NCI-H2171 treated with DMSO at 0.1 percent for 48 hours (cell line): ENCODE results near the gene TCEAL9.
A peak's percentile ranks its signal among the peaks of the same experiment; 100 is the strongest.
"Not testable (repeated sequence)": the region's sequence is repeated elsewhere in the genome, so short reads cannot be mapped to it uniquely, and the experiment has no call there.

Source experiments
- DNase-seq: peaks from one replicate; lab custom pipeline; 2025; lab: John Stamatoyannopoulos, UW

Gene TCEAL9

GRCh38 chrX:103373581-103373980 is 17.3 kb downstream of the TCEAL9 start:
- no peak for DNase-seq

- DNase-seq: peak; percentile 79
Observed at GRCh38 chrX:103376118-103376978, 20.0 kb downstream of the TCEAL9 start, which contains the start of gene BEX3. Gene BEX3 (plus strand): TSS chrX:103376538. CDS start chrX:103377522, 984 bp downstream.

GRCh38 chrX:103376979-103377324 is 20.6 kb downstream of the TCEAL9 start:
- peak; percentile 39 for DNase-seq

GRCh38 chrX:103378990-103379389 is 22.7 kb downstream of the TCEAL9 start:
- no peak for DNase-seq

- DNase-seq: no peak
Observed at GRCh38 chrX:103382877-103383276, 26.6 kb downstream of the TCEAL9 start.

- no peak for DNase-seq
Observed at GRCh38 chrX:103384672-103385071, 28.4 kb downstream of the TCEAL9 start.

- DNase-seq: not testable (repeated sequence)
Observed at GRCh38 chrX:103385283-103385830, 29.1 kb downstream of the TCEAL9 start.

GRCh38 chrX:103386332-103386731 is 30.0 kb downstream of the TCEAL9 start:
- no peak for DNase-seq

GRCh38 chrX:103393487-103393886 is 37.2 kb downstream of the TCEAL9 start:
- no peak for DNase-seq

GRCh38 chrX:103396186-103396585 is 39.9 kb downstream of the TCEAL9 start:
- DNase-seq: no peak

GRCh38 chrX:103396660-103397059 is 40.4 kb downstream of the TCEAL9 start:
- no peak for DNase-seq

- no peak for DNase-seq
Observed at GRCh38 chrX:103397707-103398106, 41.4 kb downstream of the TCEAL9 start.

GRCh38 chrX:103398421-103398864 is 42.1 kb downstream of the TCEAL9 start:
- DNase-seq: no peak

GRCh38 chrX:103399744-103400143 is 43.4 kb downstream of the TCEAL9 start:
- DNase-seq: no peak

GRCh38 chrX:103400931-103401330 is 44.6 kb downstream of the TCEAL9 start:
- no peak for DNase-seq

GRCh38 chrX:103404231-103405008 is 48.1 kb downstream of the TCEAL9 start:
- DNase-seq: peak; percentile 59

- peak; percentile 6 for DNase-seq
Observed at GRCh38 chrX:103405009-103405333, 48.7 kb downstream of the TCEAL9 start.

GRCh38 chrX:103406256-103406655 is 50.0 kb downstream of the TCEAL9 start:
- DNase-seq: no peak

GRCh38 chrX:103407776-103408175 is 51.5 kb downstream of the TCEAL9 start:
- no peak for DNase-seq
